DMS153 treated with DMSO at 0.1 percent for 48 hours (cell line): ENCODE data around the gene MAGEC3.

ENCODE experiments used
- DNase-seq: peaks from one replicate; lab custom pipeline; 2025; ENCODE audit not compliant: unreplicated experiment; lab: John Stamatoyannopoulos, UW

Gene MAGEC3

DNA sequence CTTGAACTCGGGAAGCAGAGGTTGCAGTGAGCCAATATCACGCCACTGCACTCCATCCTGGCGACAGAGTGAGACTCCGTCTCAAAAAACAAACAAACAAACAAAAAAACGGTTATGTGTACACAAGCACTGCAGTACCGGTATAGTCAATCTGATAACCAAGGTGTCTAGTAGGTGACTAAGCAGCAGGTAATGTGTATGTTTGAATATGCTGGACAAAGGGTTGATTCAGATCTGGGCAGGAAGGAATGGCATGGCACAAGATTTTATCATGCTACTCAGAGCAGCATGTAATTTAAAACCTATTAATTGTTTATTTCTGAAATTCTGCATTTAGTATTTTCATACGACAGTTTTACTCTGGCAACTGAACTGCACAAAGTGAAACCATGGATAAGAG, 107.3 kb downstream of the MAGEC3 start:
- DNase-seq = no peak

DNA sequence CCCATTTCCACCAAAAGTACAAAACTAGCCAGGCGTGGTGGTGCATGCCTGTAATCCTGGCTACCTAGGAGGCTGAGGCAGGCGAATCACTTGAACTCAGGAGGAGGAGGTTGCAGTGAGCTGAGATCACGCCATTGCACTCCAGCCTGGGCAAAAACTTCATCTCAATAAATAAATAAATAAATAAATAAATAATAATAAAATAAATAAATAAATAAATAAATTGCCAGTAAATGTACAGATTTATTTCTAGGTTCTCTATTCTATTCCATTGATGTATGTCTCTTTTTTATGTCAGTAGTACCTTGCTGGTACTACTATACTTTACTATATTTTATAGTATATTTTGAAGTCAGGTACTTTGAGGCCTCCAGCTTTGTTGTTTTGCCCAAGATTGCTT, 109.2 kb downstream of the MAGEC3 start:
- no peak for DNase-seq
